GM06990 (cell line): Measurements from ENCODE around the gene CCDC174.

Source experiments
- DNase-seq: peaks from one replicate; pipeline ENCODE4 v3.0.0-alpha.2; 2011; ENCODE audit not compliant: insufficient read length; ENCODE audit errors: extremely low read depth
- H3K27me3 ChIP-seq: replicated peaks from 2 replicates; pipeline ENCODE4 v1.6.0; 2011; ENCODE audit warnings: low read length; ENCODE audit not compliant: control insufficient read depth, insufficient read depth
- H3K36me3 ChIP-seq: 2 replicates; pipeline ENCODE4 v1.5.1; 2011; ENCODE audit warnings: low read length; ENCODE audit not compliant: control insufficient read depth, insufficient read depth
- H3K4me3 ChIP-seq: replicated peaks from 2 replicates; pipeline ENCODE4 v1.5.1; 2011; ENCODE audit warnings: low read depth, mild to moderate bottlenecking, control low read depth, low read length
- TF ChIP-seq, protein P1 (sequence below): IDR thresholded peaks from 2 replicates; pipeline ENCODE4 v1.5.1; 2011; ENCODE audit warnings: low read length, control low read depth, mild to moderate bottlenecking, inconsistent platforms; ENCODE audit not compliant: insufficient read depth, poor library complexity, severe bottlenecking

Gene CCDC174

GRCh38 chr3:14701676-14702075 is 50.1 kb downstream of the CCDC174 start:
- no peak for DNase-seq
- no peaks in the 10 kb centered on the region; the same call in none of the 2 replicates for H3K36me3 ChIP-seq
- H3K4me3 ChIP-seq, result no peak overlapping the region
- TF ChIP-seq, protein P1, sequence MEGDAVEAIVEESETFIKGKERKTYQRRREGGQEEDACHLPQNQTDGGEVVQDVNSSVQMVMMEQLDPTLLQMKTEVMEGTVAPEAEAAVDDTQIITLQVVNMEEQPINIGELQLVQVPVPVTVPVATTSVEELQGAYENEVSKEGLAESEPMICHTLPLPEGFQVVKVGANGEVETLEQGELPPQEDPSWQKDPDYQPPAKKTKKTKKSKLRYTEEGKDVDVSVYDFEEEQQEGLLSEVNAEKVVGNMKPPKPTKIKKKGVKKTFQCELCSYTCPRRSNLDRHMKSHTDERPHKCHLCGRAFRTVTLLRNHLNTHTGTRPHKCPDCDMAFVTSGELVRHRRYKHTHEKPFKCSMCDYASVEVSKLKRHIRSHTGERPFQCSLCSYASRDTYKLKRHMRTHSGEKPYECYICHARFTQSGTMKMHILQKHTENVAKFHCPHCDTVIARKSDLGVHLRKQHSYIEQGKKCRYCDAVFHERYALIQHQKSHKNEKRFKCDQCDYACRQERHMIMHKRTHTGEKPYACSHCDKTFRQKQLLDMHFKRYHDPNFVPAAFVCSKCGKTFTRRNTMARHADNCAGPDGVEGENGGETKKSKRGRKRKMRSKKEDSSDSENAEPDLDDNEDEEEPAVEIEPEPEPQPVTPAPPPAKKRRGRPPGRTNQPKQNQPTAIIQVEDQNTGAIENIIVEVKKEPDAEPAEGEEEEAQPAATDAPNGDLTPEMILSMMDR, result no peak
- H3K27me3 ChIP-seq, result no peaks in the 10 kb centered on the region

- no peaks in the 10 kb centered on the region for H3K27me3 ChIP-seq
- TF ChIP-seq, protein P1, result no peak
- no peak overlapping the region for H3K4me3 ChIP-seq
- no peak for DNase-seq
- no peaks in the 10 kb centered on the region; the same call in none of the 2 replicates for H3K36me3 ChIP-seq
Measured at GRCh38 chr3:14703128-14703750, 51.7 kb downstream of the CCDC174 start.

- Histone ChIP-seq H3K27me3 (no peaks in the 10 kb centered on the region), H3K36me3 (no peaks in the 10 kb centered on the region; the same call in none of the 2 replicates), H3K4me3 (no peak overlapping the region)
- TF ChIP-seq, protein P1, result no peak
- DNase-seq, result no peak
Measured at GRCh38 chr3:14703791-14704190, 52.2 kb downstream of the CCDC174 start.

GRCh38 chr3:14706096-14706495 is 54.5 kb downstream of the CCDC174 start:
- no peak for DNase-seq
- H3K27me3 ChIP-seq, result no peaks in the 10 kb centered on the region
- H3K36me3 ChIP-seq, result no peaks in the 10 kb centered on the region; the same call in none of the 2 replicates
- TF ChIP-seq, protein P1, result no peak
- no peak overlapping the region for H3K4me3 ChIP-seq

- Histone ChIP-seq H3K4me3 (no peak overlapping the region), H3K27me3 (no peaks in the 10 kb centered on the region), H3K36me3 (no peaks in the 10 kb centered on the region)
- TF ChIP-seq, protein P1, result no peak
- DNase-seq, result no peak
Measured at GRCh38 chr3:14716591-14716990, 65.0 kb downstream of the CCDC174 start.

DNA sequence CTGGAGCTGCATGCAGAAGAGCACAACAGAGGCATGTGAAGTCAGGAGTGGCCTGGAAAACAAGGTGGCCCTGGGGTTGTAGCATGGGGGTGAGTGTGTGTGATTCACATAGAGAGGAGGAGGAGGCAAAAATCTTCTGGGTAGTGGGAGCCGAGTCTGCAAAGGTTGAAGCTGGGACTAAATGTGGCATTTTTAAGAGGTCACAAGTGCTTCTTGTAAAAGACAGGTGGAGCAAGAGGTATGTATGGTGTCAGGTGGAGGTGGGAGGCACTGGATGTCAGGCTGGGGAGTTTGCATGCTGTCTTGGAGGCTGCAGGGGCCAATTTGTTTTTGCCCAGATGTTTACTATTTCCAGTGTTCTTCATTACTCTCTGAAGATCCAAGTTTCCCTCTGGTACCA is 65.7 kb downstream of the CCDC174 start:
- DNase-seq, result no peak
- H3K27me3 ChIP-seq, result no peaks in the 10 kb centered on the region
- no peak overlapping the region for H3K4me3 ChIP-seq
- no peaks in the 10 kb centered on the region for H3K36me3 ChIP-seq
- TF ChIP-seq, protein P1, result no peak
